HG03460 (cell line): ENCODE results near the gene IL1RL1.

Source experiments
- ATAC-seq: cut with Tn5 transposase; IDR thresholded peaks from one replicate; pipeline ENCODE4 v1.9.1; 2021; ENCODE audit not compliant: unreplicated experiment

IL1RL1 gene

DNA sequence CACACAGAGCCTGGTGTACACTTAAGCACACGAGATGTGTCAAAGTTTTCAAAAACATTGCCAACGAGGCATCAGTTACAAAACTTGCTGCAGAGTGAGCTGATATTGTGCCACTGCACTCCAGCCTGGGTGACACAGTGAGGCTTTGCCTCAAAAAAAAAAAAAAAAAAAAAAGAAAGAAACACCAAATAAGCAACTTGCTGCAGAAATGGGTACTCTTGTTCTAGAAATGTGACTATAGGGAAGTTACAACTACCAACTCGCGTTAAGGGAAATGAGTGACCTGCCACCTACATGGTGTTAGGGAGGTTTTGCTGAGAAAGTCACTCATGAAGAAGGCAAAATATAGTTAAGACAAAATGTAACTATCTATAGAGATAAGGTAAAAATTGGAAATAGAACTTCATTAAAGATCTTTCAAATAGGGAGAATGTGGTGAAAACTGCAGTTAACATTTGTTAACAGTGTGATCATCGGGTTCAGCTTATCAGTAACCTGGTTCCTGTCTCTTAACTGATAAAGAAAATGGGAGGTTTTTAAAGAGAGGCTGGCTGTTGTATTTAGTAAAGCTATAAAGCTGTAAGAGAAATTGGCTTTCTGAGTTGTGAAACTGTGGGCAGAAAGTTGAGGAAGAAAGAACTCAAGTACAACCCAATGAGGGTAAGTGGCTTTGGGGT lies at the start of gene IL1RL1:
IL1RL1 (plus strand) TSS at position 600 of the 677 bp plus-strand sequence. CDS start 26,702 bp downstream, outside the sequence.
- ATAC-seq, result no peak

DNA sequence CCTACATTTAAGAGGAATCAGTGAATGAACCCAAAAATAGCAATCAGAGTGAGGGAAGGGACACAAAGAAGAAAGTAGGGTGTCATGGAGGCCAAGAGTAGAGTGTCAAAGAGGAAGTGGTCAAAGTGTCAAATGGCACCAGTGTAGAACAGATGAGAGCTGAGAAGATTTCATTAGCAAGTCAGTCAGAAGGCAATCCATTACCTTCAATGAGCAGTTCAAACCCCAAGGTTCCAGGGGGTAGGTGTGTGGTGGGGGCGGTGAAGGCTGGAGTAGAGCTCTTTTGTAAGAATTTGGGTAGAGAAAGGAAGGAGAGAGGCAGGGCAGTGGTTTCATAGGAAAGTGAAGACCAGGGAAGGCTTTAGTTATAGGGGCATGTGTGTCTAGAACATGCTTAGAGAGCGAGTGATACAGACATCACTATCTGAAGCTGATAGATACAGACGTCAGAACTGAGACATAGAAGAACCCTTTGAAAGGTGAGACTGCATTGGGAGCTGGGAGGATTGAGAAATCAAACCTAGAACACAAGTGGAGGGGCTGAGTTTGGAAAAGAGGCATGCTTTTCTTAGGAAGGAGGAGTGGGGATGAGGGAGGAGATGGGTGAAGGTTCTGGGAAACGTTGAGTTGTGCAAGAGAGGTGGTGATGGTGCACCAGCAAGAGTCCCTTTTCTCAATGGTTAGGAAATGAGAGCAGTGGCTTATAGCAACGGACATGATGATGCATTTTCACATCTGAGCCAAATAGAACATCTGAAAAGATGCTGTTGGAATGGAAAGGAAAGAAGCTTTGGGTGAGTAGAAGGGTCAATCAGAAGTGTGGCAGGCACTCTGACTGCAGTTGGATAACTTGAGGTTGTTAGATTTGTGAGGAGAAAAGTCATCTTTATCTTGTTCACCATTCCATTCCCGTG lies 48.9 kb upstream of the IL1RL1 start:
- ATAC-seq, result no peak

DNA sequence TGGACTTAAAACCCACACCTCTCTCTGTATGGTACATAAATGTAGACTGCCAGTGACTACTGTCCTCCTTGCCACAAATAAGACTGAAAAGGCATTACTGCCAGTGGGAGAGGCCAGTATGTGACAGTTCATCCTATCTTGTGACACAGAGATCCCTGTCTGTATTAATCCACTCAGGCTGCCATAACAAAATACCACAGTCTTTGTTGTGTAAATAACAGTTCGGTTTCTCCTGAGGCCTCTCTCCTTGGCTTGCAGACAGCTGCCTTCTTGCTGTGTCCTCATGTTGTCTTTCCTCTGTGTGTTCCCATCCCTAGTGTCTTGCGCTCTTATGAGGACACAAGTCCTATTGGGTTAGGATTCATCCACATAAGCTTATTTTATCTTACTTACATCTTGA lies 46.4 kb upstream of the IL1RL1 start:
- no peak for ATAC-seq

DNA sequence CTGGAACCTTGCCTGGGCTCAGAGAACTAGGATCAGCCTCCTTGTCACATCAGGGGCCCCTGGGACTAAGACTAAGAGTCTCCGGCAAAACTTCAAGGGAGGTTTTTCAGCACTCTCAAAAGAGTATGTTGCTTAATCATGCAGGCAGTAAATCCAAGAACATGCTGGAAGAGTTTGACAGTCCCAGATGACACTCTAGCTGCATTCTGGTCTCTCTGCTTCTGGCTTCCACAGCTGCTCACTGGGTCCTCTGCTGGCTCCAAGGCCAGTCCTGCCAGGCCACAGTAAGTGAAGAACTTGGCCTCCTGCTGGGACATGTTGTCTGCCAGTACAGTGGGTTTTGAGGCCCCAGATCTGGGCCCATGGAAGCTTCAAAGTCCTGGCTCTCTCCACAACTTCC lies 45.2 kb upstream of the IL1RL1 start:
- ATAC-seq, result no peak

DNA sequence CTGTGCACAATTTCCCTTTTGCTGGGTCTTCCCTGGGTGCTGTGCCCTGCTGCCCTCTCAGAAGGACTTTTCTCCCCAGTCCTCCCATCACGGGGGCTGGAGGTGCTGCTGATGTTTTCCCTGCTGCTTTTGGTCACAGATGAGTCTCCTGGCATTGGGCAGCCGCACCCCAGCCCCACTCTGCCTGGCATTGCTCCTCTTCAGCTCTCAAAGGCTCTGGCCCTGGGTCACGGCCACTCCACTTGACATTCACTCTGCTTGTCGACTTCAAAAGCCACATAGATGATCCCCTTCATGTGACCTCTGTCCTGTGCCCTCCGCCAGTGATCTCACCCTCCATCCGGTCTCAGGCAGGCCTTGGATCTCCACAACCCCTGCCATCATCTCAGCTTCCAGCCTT lies 43.6 kb upstream of the IL1RL1 start:
- no peak for ATAC-seq

DNA sequence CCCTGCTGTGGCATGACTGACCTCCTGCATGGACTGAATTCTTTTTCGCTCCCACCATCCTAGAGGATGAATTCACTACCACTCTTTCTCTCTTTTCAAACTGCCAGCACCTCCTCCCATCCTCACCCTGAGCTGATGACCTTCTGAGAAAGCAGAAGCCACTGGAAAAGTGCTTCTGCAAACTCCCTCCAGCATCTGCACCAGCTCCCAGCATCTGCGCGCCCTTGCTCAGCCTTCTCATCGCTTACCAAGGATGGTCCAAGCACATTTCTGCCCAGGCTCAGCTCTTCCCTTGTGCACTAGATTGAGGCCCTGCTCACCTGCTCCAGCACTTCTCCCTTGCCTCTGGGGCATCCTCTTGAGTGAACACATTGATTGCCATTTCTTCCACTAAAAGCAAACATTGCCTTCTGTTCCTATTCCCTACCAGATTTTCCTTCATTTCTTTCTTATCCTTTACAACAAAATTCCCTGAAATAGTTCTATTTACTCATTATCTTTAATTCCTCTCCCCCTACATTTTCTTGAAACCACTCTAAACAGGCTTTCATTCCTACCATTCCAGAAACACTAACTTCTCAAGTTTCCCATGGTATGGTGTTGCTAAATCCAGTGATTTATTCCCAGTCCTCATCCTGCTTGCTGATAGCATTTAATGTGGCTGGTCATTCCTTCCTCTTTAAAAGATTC lies 42.7 kb upstream of the IL1RL1 start:
- no peak for ATAC-seq

DNA sequence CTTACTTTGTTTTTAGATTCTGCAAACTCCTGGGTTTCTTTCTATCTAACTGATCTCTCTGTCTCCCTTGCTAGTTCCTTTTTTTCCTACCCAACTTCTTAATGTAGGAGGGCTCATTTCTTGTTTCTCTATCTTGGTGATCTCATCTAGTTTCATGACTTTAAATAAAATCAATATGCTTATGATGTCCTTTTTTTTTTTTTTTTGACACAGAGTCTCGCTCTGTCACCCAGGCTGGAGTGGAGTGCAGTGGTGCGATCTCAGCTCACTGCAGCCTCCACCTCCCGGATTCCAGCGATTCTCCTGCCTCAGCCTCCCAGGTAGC lies 42.2 kb upstream of the IL1RL1 start:
- no peak for ATAC-seq

DNA sequence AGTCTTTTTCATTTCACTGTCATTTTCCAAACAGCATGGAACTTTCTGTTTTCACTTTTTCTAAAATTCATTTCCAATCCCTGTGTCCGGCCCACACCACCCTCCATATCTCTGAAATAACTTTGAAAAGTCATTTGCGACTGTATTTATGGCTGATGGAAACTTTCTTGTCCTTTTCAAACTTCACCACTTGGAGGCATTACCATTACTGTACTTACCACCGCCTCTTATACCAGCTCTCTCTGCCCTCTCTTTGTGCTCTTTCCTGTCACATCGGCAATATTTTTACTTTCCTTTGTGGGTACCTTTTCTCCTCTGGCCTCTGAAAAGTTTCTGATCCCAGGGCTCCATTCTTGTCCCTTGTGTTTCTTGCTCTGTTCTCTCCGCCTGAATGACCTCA lies 39.5 kb upstream of the IL1RL1 start:
- no peak for ATAC-seq

DNA sequence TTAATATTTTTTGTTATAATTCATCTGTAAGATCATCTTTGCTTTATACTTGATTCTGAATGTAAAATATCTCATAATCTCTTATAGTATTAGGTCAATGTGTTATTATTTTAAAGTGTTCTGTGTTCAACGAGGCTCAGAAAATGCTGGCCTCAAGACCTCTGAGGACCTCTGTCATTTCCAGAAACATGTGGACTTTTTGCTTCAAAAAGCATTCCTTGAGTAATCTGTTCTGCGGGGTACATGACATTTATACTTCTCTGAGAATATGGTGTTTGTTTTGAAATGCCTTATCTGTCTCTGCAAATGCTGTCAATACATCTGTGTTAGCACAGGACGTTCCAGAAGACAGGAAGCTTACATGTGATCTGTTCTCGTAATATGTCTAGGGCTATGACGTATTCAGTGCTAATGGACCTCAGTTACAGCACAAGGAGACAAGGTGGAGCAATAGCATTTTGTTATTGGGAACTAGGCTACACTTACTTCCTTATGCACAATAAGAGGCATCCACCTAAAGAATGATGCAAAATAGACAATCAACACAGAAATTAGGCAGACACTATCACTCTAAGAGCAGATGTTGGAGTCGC lies 37.6 kb upstream of the IL1RL1 start:
- no peak for ATAC-seq

DNA sequence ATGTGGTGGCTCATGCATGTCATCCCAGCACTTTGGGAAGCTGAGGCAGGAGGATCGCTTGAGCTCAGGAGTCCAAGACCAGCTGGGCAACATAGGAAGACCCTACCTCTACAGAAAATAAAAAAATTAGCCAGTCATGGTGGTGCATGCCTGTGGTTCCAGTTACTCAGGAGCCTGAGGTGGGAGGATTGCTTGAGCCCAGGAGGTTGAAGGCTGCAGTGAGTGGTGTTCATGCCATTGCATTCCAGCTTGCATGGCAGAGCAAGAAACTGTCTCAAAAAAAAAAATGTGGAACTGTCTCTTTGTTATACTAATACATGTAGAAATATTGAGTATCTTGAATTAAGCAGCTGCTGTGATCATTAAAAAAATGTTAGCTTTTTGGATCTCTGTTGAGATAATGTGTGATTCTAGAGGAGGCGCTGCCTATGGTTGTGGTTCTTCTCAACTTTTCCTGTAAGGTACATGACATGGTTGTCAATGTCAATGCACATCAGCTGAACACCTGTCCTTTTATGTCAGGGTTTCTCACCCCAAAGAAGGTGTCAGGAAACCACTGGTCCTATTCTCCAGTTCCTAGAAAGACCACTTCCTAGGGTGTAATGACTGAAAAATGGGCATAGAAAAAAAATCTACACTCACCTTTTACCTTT lies 34.7 kb upstream of the IL1RL1 start:
- ATAC-seq, result no peak

DNA sequence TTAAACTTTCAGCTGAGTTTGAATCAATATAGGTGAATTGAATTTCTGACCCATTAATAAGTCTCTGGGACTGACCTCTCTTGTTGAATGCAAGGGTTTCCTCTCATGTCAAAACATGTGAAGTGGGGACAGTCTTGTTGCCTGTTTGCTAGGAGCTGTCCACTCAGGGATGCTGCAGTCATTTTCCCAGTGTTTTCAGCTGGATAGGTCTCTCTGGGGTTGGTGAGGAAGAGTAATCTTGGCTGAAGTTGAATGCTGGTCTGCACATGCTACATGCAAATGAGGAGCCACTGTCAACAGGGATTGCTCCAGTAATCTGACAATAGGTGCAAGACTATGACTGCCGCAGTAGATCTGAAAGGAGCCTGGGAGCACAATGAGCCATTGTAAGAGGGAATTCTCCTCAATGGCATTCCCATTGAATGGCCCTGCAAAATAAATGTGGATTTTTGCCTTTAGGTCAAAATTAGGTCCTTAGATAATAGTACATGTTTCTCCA lies 34.1 kb upstream of the IL1RL1 start:
- ATAC-seq, result no peak

DNA sequence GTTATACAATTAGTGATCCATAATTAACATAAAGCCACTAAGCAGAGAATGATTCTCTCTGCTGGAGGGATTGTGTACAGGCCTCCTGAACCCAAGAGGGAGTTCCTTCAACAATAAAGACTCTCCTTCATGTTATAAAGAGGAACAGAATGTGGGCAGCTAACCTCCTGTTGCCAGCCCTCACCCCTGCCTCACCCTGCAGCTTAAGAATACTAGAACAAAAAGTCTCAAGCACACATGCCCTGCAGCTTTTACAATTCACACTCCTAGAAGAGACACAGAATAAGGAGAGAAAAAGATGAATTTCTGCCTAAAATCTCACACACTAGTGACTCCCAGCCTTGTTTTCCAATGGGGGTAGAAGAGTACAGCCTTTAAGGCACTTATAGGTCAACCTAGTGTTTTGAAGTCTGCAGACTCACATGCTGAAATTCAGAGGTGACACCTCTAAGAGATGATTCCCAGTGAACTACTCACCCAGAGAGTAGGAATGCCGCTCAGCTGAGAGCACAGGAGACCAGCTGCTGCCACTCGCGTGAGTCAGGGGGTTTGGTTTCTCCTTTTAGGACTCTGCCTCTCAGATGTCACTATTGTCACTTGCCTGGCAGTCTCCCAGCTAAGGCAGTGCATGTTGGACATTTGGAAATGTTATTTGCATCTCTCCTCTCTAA lies 32.5 kb upstream of the IL1RL1 start:
- ATAC-seq, result no peak

DNA sequence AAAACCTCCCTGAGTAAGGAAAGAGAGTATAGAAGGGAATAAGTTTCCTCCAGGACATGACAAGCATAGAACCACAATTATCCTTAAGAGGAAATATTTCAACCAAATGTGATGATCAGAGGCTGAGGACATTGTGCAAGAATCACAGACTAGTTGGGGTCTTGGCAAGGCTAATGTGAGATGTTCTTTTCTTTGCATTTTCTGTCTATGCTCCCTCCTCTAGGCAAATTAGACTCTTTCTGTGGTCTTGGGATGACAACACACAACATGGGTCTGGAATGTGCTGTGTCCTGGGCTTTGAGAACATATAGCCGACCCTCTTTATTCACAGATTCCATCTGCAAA lies 32.0 kb upstream of the IL1RL1 start:
- ATAC-seq, result no peak

DNA sequence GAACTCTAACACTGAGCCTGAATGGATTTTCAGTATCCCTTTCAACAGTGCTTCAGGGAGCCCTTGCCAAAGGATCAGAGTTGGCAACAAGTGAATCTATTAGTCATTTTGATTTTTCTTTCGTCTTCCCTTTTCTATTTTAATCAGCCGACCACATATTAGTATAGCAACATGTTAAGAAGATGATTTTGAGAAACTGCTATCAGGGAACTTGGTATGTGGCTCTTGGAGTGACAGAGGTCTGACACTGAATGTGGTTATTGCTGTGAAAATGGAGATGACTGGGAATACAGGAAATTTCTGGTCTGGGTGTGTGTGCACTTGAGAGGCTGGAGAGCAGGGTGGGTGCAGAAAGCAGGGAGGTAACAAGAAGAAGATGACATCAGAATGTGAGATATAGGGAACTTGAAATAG lies 28.7 kb upstream of the IL1RL1 start:
- ATAC-seq, result no peak

DNA sequence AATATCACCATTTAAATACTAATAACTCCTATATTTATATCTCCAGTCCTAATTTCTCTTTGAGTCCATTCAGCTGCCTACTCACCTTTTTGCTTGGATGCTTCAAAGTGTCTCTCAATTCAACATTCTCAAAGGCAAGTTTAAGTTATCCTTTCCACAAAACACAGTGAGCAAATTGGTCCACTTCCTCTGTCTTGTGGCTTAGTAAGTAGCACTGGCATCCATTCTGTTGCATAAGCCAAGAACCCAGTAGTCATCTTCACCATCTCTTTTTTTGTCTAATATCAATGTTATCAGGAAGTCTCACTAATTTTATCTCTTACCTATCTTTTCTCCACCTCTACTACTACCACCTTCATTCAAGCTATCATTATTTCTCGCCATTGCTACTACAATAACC lies 27.4 kb upstream of the IL1RL1 start:
- no peak for ATAC-seq

DNA sequence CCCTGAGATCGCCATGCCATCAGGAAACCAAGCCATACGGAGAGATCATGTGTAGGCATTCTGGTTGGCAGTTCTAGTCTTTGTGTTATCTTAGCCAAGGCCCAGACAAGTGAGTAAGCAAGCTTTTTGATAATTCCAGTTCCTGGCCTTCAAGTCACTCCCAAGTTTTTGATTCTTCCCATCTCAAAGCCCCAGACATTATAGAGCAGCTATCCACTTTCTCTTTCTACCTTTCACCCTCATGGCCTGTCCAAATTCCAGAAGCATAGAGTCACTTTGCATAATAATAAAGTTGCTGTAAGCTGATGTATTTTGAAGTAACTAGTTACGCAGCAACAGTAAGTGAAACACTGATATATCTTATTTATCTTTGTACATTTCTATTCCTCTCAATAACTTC lies 26.8 kb upstream of the IL1RL1 start:
- ATAC-seq, result no peak

DNA sequence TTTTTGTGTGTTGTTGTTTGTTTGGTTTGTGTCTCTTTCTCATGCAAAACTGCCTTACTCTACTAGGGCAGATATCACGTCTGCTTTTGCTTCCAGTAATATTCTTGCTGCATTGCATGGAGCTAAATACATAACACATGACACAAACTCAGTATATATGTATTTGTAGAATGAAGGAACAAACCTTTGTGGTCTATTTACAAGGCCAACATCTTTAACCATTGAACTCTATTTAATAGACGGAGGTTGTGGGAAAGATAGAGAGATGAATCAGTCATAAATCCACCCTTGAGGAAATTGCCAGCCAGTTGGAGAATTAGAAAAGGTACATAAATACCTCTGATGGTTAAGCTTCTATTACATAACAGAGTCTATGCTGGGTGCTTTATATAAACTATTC lies 26.0 kb upstream of the IL1RL1 start:
- ATAC-seq, result no peak

DNA sequence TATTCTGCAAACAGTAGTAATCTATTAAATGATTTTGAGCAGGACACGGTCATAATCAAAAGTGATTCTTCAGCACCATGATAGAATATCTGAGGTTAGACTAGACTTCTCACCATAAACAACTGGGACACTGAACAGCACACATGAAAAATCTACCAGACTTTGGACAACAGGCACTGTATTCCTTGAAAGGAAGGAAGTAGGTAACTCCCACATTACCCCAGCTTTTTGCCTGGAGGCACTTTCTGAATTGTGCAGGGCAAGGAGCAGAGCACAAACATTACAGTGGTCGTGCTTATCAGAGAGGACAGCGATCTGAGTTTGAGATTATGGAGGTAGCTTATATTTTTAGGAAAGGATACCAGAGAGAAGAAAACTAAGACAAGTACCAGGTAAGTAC lies 25.3 kb upstream of the IL1RL1 start:
- no peak for ATAC-seq

DNA sequence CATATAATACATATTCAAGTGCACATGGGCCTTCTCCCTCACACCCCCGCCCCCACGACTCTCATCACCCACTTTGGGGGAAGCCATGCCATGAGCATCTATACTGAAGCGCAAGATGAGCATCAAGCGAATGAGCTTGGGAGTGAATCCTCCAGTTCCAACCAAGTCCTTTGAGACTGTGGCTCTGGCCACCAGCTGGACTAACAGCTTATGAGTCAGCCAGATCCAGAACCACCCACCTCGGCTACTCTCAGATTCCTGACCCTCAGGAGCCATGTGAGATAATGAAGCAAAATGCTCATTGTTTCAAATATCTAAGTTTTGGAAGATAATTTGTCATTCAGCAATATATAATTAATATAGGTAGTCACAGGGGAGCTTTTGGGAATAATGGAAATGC lies 22.2 kb upstream of the IL1RL1 start:
- no peak for ATAC-seq

DNA sequence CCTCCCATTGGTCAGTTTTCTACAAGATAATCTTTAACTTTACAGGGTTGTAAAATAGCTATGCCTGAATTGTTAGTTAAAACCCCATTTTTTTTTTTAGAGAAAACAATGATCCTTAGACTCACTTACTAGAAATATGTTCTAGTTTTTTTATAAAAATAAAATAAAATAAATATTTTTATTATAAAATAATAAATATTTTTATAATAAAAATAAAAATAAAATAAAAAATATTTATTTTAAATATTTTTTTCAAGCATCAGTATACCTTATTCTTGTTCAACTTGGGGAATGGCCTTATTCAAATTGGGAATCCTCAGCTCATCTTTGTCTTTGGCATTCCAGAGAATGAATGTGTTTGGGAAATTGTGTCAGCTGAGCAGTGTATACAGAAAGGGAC lies 20.8 kb upstream of the IL1RL1 start:
- no peak for ATAC-seq
